ENCODE measurements around the gene AHCYL1. TPM values are rescaled to one million over a fixed set of nuclear protein-coding genes. Genes with fewer than 3 reads are reported as not detected.

AHCYL1 gene
- total and polyA plus RNA-seq, 2 donors (not counting 3 experiments of a cell fraction or from before 2014, with no cell fraction given), result 49.2 to 74.2 TPM

- H3K4me1 ChIP-seq (ENCODE audit: control insufficient read depth, extremely low read depth, insufficient read depth, low read length), result no peaks in the 10 kb centered on the region
- no peak overlapping the region for H3K4me2 ChIP-seq (ENCODE audit: insufficient read depth, low read length)
- H3K79me2 ChIP-seq (ENCODE audit: control insufficient read depth, insufficient read depth, low read length), result no peaks in the 10 kb centered on the region
- FAIRE-seq (no peak), DNase-seq (ENCODE audit: low read depth, low spot score) (no peak)
- no peak overlapping the region for H2AFZ ChIP-seq (ENCODE audit: low read depth, low read length)
- H3K9ac ChIP-seq (replicated peaks; ENCODE audit: extremely low read depth, insufficient read depth, low read length), result no peak overlapping the region
- BruUV-seq (replicated peaks), result no TSS peak
- H3K4me3 ChIP-seq (replicated peaks in 1 of 3; ENCODE audit: insufficient read depth in 1 of 3, low read depth in 1 of 3, low read length in 3 of 3), result no peak overlapping the region
- H3K27me3 ChIP-seq (ENCODE audit: control insufficient read depth in 2 of 2, insufficient read depth in 2 of 2, low read length in 2 of 2), result no peaks in the 10 kb centered on the region
- TF ChIP-seq CTCF (IDR thresholded peaks at IDR 0.05; ENCODE audit: extremely low read depth in 1 of 2, insufficient read depth in 1 of 2, low read depth in 1 of 2, low read length in 2 of 2) (no peak), POLR2A (IDR thresholded peaks at IDR 0.05; ENCODE audit: low read depth, low read length) (no peak), FOS (IDR thresholded peaks at IDR 0.05; ENCODE audit: borderline replicate concordance, insufficient read depth, low read length) (no peak), EZH2 (IDR thresholded peaks at IDR 0.05; ENCODE audit: borderline replicate concordance, low read depth, low read length, severe bottlenecking) (no peak), GATA2 (IDR thresholded peaks at IDR 0.05; ENCODE audit: insufficient read depth, insufficient read length, low read depth, low read length) (no peak), MAX (IDR thresholded peaks at IDR 0.05; ENCODE audit: insufficient read depth, insufficient read length) (no peak), JUN (IDR thresholded peaks at IDR 0.05; ENCODE audit: borderline replicate concordance, insufficient read depth, insufficient read length, low read depth) (no peak), MYC (IDR thresholded peaks at IDR 0.05; ENCODE audit: low read depth, low read length) (no peak), POLR2AphosphoS5 (IDR thresholded peaks at IDR 0.05; ENCODE audit: insufficient read depth, low read depth, low read length) (no peak)
- no peak overlapping the region for H3K27ac ChIP-seq (ENCODE audit: insufficient read depth, low read depth, low read length)
- ChIA-PET POLR2A (no interaction called here), CTCF (interaction anchor here (0.8 to 1.5 kb wide), 3 partner anchors 10 to 162 kb away, joined by 3 read pairs; no protein-coding TSS in a partner anchor)
- dilution Hi-C loops (cut with MboI; ENCODE audit: extremely low pct_ligation_motif_present, low sequenced_read_pairs) (no loop called here), intact Hi-C loops (cut with micrococcal nuclease) (no loop called here)
- no peaks in the 10 kb centered on the region for H3K36me3 ChIP-seq (ENCODE audit: control insufficient read depth in 2 of 2, extremely low read depth in 1 of 2, insufficient read depth in 2 of 2, low read length in 2 of 2)
- H3K9me1 ChIP-seq (replicated peaks; ENCODE audit: control insufficient read depth, extremely low read depth, insufficient read depth, low read length), result no peaks in the 10 kb centered on the region
- H3K9me3 ChIP-seq (replicated peaks; ENCODE audit: control insufficient read depth, insufficient read depth, low read length), result no peaks in the 10 kb centered on the region
- no peaks in the 10 kb centered on the region for H4K20me1 ChIP-seq (replicated peaks; ENCODE audit: control insufficient read depth, extremely low read depth, insufficient read depth, low read length)
Observed at GRCh38 chr1:109954041-109954512, 30.5 kb upstream of the AHCYL1 start.
